ENCODE measurements around the gene HDAC4. TPM values are rescaled to one million over a fixed set of nuclear protein-coding genes. Genes with fewer than 3 reads are reported as not detected.

Gene HDAC4
- total RNA-seq, 1 experiment from 2014 or later: 32.0 TPM

GRCh38 chr2:239443666-239444567 lies 43.1 kb upstream of the HDAC4 start:
- Histone ChIP-seq H2BK5ac (ENCODE audit: insufficient read length, low read length) (no peak overlapping the region), H3K9ac (ENCODE audit: extremely low read depth, insufficient read length, low read length) (no peak overlapping the region), H3K4me2 (ENCODE audit: insufficient read depth, insufficient read length, low read length) (no peak overlapping the region), H4K5ac (ENCODE audit: insufficient read length, low read depth, low read length) (no peak overlapping the region), H3K79me2 (ENCODE audit: insufficient read depth, low read length) (no peaks in the 10 kb centered on the region), H2AK5ac (ENCODE audit: insufficient read length, low read length) (no peak overlapping the region), H3K79me1 (ENCODE audit: insufficient read depth, low read depth, low read length, poor library complexity, severe bottlenecking) (no peaks in the 10 kb centered on the region), H2BK12ac (ENCODE audit: insufficient read length, low read depth, low read length) (no peak overlapping the region), H3K23me2 (ENCODE audit: insufficient read length, low read depth, low read length, poor library complexity, severe bottlenecking) (no peaks in the 10 kb centered on the region), H4K8ac (replicated peaks; ENCODE audit: insufficient read length, low read depth, low read length) (no peak overlapping the region), H4K91ac (ENCODE audit: insufficient read length, low read depth, low read length) (no peak overlapping the region), H2AFZ (ENCODE audit: low read length) (no peak overlapping the region), H2BK20ac (ENCODE audit: low read depth, low read length, poor library complexity, severe bottlenecking) (no peak overlapping the region), H3T11ph (ENCODE audit: low read length) (no peak overlapping the region), H3K56ac (ENCODE audit: insufficient read length, low read depth, low read length) (no peak overlapping the region), H3K18ac (ENCODE audit: insufficient read length, low read depth, low read length) (no peak overlapping the region), H3K4me1 (ENCODE audit: insufficient read depth, low read length) (no peaks in the 10 kb centered on the region), H3K23ac (ENCODE audit: insufficient read length, low read depth, low read length) (no peak overlapping the region), H3K27me3 (ENCODE audit: insufficient read depth, low read length) (no peaks in the 10 kb centered on the region), H3K9me3 (ENCODE audit: control insufficient read depth, low read depth, low read length) (no peaks in the 10 kb centered on the region), H3K14ac (ENCODE audit: insufficient read depth, low read length) (no peak overlapping the region), H2BK15ac (ENCODE audit: low read depth, low read length) (no peak overlapping the region), H4K20me1 (ENCODE audit: control insufficient read depth, insufficient read depth, insufficient read length) (no peaks in the 10 kb centered on the region), H2BK120ac (ENCODE audit: low read depth, low read length, poor library complexity, severe bottlenecking) (no peak overlapping the region), H3K4ac (ENCODE audit: low read depth, low read length) (no peak overlapping the region), H3K27ac (ENCODE audit: insufficient read length, low read depth, low read length) (no peak overlapping the region)
- H3K9me3 Mint-ChIP-seq: peaks cover 14 to 16% of the 10 kb centered on the region in 2 experiments
- no peak overlapping the region for H3K27ac Mint-ChIP-seq
- peaks cover 0 to 16% (median 6%) of the 10 kb centered on the region in 3 experiments; a peak in 4 of 7 replicates for H3K36me3 Mint-ChIP-seq (ENCODE audit: insufficient read depth in 1 of 3, low read depth in 3 of 3)
- DNase-seq: no peak
- no CpG with 5 or more reads among the region's 14 CpGs for WGBS (ENCODE audit: extremely low coverage, insufficient read length, low lambda C conversion rate)
- H3K4me1 Mint-ChIP-seq: peaks cover 27 to 41% of the 10 kb centered on the region in 2 experiments
- H3K27me3 Mint-ChIP-seq (ENCODE audit: low read depth): peaks cover 32% of the 10 kb centered on the region
- no peak overlapping the region for H3K4me3 Mint-ChIP-seq
- TF ChIP-seq CTCF (conservative IDR thresholded peaks at IDR 0.05): no peak
